ENCODE data around the gene ENKD1.
A peak's percentile ranks its signal among the peaks of the same experiment; 100 is the strongest.

The ENKD1 gene

GRCh38 chr16:67666559-67667452, at the start of gene ENKD1, which contains the start of gene C16orf86:
Gene ENKD1, minus strand, starts transcription at chr16:67666750. Its CDS starts 308 bp downstream, at chr16:67666442.
Gene C16orf86, plus strand, starts transcription at chr16:67666814. Its CDS starts 157 bp downstream, at chr16:67666971.
- H3K4me3 ChIP-seq (ENCODE audit: low read depth, low read length): peak within 1 kb of the TSS; percentile 64
- peak; percentile 23 for DNase-seq (ENCODE audit: low read depth)
- in situ Hi-C loops (cut with HindIII; ENCODE audit: low sequenced_read_pairs): no loop called here
- TF ChIP-seq CTCF (IDR thresholded peaks at IDR 0.05; ENCODE audit: low read depth, low read length, missing control alignments): no peak

GRCh38 chr16:67716097-67716496, 49.5 kb upstream of the ENKD1 start:
- in situ Hi-C loops (cut with HindIII; ENCODE audit: low sequenced_read_pairs): loop anchor here (5.0 kb wide), 1 partner anchor 106 kb away; no protein-coding TSS in a partner anchor

GRCh38 chr16:67714522-67714921, 48.0 kb upstream of the ENKD1 start:
- no peak overlapping the region for H3K4me3 ChIP-seq (ENCODE audit: low read depth, low read length)
- no peak for TF ChIP-seq CTCF (IDR thresholded peaks at IDR 0.05; ENCODE audit: low read depth, low read length, missing control alignments)
- in situ Hi-C loops (cut with HindIII; ENCODE audit: low sequenced_read_pairs): no loop called here
- DNase-seq (ENCODE audit: low read depth): no peak

More at GRCh38 chr16:67716097-67716496, 49.5 kb upstream of the ENKD1 start:
- TF ChIP-seq CTCF (IDR thresholded peaks at IDR 0.05; ENCODE audit: low read depth, low read length, missing control alignments): no peak
- no peak for DNase-seq (ENCODE audit: low read depth)
- H3K4me3 ChIP-seq (ENCODE audit: low read depth, low read length): no peak overlapping the region

- in situ Hi-C loops (cut with HindIII; ENCODE audit: low sequenced_read_pairs): no loop called here
- no peak overlapping the region for H3K4me3 ChIP-seq (ENCODE audit: low read depth, low read length)
- DNase-seq (ENCODE audit: low read depth): no peak
- no peak for TF ChIP-seq CTCF (IDR thresholded peaks at IDR 0.05; ENCODE audit: low read depth, low read length, missing control alignments)
These were observed 47.2 kb upstream of the ENKD1 start for GRCh38 chr16:67713647-67714273.

- DNase-seq (ENCODE audit: low read depth): no peak
- in situ Hi-C loops (cut with HindIII; ENCODE audit: low sequenced_read_pairs): no loop called here
- no peak for TF ChIP-seq CTCF (IDR thresholded peaks at IDR 0.05; ENCODE audit: low read depth, low read length, missing control alignments)
- no peak overlapping the region for H3K4me3 ChIP-seq (ENCODE audit: low read depth, low read length)
These were observed 44.1 kb upstream of the ENKD1 start for GRCh38 chr16:67710607-67711006.

- in situ Hi-C loops (cut with HindIII; ENCODE audit: low sequenced_read_pairs): no loop called here
- TF ChIP-seq CTCF (IDR thresholded peaks at IDR 0.05; ENCODE audit: low read depth, low read length, missing control alignments): no peak
- H3K4me3 ChIP-seq (ENCODE audit: low read depth, low read length): no peak overlapping the region
- no peak for DNase-seq (ENCODE audit: low read depth)
These were observed 42.5 kb upstream of the ENKD1 start for GRCh38 chr16:67709050-67709449.
